ENCODE results near the gene ZDHHC17. TPM values are rescaled to one million over a fixed set of nuclear protein-coding genes. Genes with fewer than 3 reads are reported as not detected.

Gene ZDHHC17
- total and polyA plus RNA-seq, 7 donors, result 0.92 to 54.3 (median 38.6) TPM

DNA sequence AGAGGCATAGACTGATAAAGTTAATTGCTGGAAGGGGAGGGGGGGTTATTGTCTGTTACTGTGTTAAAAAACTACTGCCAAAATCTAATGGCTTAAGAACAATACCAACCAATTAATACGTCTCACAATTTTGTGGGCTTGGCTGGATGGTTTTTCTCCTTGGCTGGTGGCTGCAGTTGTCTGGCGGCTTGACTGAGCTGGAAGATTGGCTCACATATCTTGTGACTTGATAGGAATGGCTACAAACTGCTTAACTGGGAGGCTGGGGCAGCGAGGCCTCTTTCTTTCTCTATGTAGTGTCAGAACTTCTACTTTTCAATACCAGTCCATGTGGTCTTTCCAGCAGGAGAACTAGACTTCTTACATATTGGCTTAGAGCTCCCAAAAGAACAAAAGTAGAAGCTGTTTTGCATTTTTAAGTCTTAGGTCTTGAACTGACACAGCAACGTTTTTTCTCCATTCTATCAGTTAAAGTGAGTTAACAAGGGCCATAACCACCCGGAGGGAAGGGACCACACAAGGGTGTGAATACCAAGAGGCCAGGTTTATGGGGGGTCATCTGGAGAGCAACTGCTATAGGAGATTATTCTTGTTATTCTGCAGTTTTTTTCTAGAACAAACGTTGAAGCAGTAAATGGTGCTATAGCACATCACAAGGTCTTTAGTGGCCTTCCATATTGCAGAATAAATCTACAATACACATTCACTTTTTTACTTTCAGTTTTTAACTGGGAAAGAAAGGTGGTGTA lies 46.9 kb downstream of the ZDHHC17 start:
- no peaks in the 10 kb centered on the region for H3K27me3 ChIP-seq
- DNase-seq, result no peak
- WGBS, 2 donors, result 52 to 63% methylated on average over 6 of the region's 6 CpGs
- TF ChIP-seq POLR2AphosphoS5 (IDR thresholded peaks at IDR 0.05), result no peak
- no peak for TF ChIP-seq POLR2A (IDR thresholded peaks at IDR 0.05)
- no peak for TF ChIP-seq EP300 (IDR thresholded peaks at IDR 0.05)
- TF ChIP-seq, protein P1, sequence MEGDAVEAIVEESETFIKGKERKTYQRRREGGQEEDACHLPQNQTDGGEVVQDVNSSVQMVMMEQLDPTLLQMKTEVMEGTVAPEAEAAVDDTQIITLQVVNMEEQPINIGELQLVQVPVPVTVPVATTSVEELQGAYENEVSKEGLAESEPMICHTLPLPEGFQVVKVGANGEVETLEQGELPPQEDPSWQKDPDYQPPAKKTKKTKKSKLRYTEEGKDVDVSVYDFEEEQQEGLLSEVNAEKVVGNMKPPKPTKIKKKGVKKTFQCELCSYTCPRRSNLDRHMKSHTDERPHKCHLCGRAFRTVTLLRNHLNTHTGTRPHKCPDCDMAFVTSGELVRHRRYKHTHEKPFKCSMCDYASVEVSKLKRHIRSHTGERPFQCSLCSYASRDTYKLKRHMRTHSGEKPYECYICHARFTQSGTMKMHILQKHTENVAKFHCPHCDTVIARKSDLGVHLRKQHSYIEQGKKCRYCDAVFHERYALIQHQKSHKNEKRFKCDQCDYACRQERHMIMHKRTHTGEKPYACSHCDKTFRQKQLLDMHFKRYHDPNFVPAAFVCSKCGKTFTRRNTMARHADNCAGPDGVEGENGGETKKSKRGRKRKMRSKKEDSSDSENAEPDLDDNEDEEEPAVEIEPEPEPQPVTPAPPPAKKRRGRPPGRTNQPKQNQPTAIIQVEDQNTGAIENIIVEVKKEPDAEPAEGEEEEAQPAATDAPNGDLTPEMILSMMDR (IDR thresholded peaks at IDR 0.05), result no peak
- H3K4me3 ChIP-seq, result no peak overlapping the region
- H3K27ac ChIP-seq, result no peak overlapping the region
- peaks cover 0 to 71% (median 18%) of the 10 kb centered on the region in 4 donors for H3K36me3 ChIP-seq
- no peaks in the 10 kb centered on the region for H3K9me3 ChIP-seq
- intact Hi-C loops (cut with DNase I), result no loop called here
- H3K4me1 ChIP-seq, result peaks cover 0 to 3% (median 0%) of the 10 kb centered on the region in 4 donors

DNA sequence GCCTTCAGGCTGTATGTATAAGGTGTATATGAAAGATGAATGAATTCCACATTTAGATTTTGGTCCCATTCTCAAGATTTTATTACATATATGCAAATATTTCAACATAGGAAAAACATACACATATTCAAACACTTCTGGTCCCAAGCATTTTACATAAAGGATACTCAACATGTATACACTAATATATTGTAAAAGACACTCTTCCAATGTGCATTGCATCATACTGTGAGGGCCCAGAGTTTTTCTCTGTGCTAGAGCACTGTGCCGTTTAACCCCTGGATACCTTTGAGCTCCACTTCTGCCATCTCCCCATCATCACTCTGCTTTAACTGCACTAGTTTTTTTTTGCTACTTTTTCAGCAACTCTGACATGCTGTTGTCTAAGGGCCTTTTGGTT lies 48.1 kb downstream of the ZDHHC17 start:
- WGBS, 2 donors, result 87 to 90% methylated on average over 1 of the region's 1 CpG
- Histone ChIP-seq H3K4me3 (no peak overlapping the region), H3K27me3 (no peaks in the 10 kb centered on the region), H3K36me3 (peaks cover 0 to 71% (median 10%) of the 10 kb centered on the region in 4 donors), H3K4me1 (peaks cover 0 to 3% (median 0%) of the 10 kb centered on the region in 4 donors), H3K27ac (no peak overlapping the region), H3K9me3 (no peaks in the 10 kb centered on the region)
- TF ChIP-seq, protein P1 (IDR thresholded peaks at IDR 0.05), result no peak
- TF ChIP-seq POLR2A (IDR thresholded peaks at IDR 0.05), result no peak
- no peak for TF ChIP-seq EP300 (IDR thresholded peaks at IDR 0.05)
- TF ChIP-seq POLR2AphosphoS5 (IDR thresholded peaks at IDR 0.05), result no peak
- intact Hi-C loops (cut with DNase I), result no loop called here
- no peak for DNase-seq

DNA sequence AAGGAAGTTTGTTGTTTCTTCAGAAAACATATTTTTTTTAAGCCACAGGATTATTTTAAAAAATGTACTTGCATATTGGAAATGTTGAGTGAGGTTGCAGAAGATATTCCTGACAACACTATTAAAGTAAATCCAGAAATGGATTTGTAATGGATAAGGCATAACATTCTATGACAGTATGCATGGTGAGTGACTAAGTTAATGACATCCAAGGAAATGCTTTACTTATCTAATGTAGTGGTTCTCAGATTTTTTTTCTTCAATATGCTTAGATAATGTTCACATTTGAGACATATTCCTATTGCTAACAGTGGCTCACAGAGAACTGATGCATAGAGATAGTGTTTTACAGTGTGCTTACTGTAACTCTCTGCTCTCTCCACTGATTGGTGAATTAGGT lies 49.4 kb downstream of the ZDHHC17 start:
- TF ChIP-seq, protein P1 (IDR thresholded peaks at IDR 0.05), result no peak
- no peak for TF ChIP-seq POLR2AphosphoS5 (IDR thresholded peaks at IDR 0.05)
- TF ChIP-seq EP300 (IDR thresholded peaks at IDR 0.05), result no peak
- TF ChIP-seq POLR2A (IDR thresholded peaks at IDR 0.05), result no peak

DNA sequence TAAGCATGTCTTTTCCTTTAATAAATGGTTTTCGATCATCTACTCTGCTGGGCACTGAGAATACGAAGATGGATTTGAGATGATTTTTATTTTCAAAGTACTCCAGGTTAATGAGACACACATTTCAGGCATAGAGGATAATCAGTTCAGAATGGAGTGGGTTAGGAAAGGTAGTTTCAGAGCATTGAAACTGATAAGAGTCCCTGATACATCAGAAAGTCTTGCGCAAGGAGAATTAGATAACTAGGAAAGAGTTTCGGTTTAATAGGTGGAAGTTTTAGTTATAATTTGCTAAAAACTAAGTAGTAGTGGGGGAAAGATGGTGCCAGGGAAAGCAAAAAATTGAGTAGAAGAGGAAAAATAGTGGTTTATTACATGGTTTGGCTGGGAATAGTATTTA lies 50.1 kb downstream of the ZDHHC17 start:
- Histone ChIP-seq H3K4me1 (peaks cover 0 to 3% (median 0%) of the 10 kb centered on the region in 4 donors), H3K9me3 (no peaks in the 10 kb centered on the region), H3K4me3 (no peak overlapping the region), H3K27ac (no peak overlapping the region), H3K36me3 (peaks cover 0 to 56% (median 5%) of the 10 kb centered on the region in 4 donors), H3K27me3 (no peaks in the 10 kb centered on the region)
- WGBS, 2 donors, result 89 to 90% methylated on average over 4 of the region's 4 CpGs
- no peak for DNase-seq
- intact Hi-C loops (cut with DNase I), result no loop called here
- TF ChIP-seq, protein P1 (IDR thresholded peaks at IDR 0.05), result no peak
- TF ChIP-seq POLR2A (IDR thresholded peaks at IDR 0.05) (no peak), EP300 (IDR thresholded peaks at IDR 0.05) (no peak), POLR2AphosphoS5 (IDR thresholded peaks at IDR 0.05) (no peak)

More for the DNA sequence above, 49.4 kb downstream of the ZDHHC17 start:
- Histone ChIP-seq H3K4me3 (no peak overlapping the region), H3K36me3 (peaks cover 0 to 63% (median 5%) of the 10 kb centered on the region in 4 donors), H3K27me3 (no peaks in the 10 kb centered on the region), H3K4me1 (peaks cover 0 to 3% (median 0%) of the 10 kb centered on the region in 4 donors), H3K27ac (no peak overlapping the region), H3K9me3 (no peaks in the 10 kb centered on the region)
- no peak for DNase-seq
- intact Hi-C loops (cut with DNase I), result no loop called here

Data from sigmoid colon (tissue), 7 donors.